GM18907 (cell line): Measurements from ENCODE around the gene IRAK2.

Source experiments
- ATAC-seq: cut with Tn5 transposase; IDR thresholded peaks from one replicate; pipeline ENCODE4 v1.9.1; 2021; ENCODE audit warnings: mild to moderate bottlenecking, moderate library complexity; ENCODE audit not compliant: unreplicated experiment

IRAK2 gene

GRCh38 chr3:10188804-10189556 is 24.3 kb downstream of the IRAK2 start:
- no peak for ATAC-seq

DNA sequence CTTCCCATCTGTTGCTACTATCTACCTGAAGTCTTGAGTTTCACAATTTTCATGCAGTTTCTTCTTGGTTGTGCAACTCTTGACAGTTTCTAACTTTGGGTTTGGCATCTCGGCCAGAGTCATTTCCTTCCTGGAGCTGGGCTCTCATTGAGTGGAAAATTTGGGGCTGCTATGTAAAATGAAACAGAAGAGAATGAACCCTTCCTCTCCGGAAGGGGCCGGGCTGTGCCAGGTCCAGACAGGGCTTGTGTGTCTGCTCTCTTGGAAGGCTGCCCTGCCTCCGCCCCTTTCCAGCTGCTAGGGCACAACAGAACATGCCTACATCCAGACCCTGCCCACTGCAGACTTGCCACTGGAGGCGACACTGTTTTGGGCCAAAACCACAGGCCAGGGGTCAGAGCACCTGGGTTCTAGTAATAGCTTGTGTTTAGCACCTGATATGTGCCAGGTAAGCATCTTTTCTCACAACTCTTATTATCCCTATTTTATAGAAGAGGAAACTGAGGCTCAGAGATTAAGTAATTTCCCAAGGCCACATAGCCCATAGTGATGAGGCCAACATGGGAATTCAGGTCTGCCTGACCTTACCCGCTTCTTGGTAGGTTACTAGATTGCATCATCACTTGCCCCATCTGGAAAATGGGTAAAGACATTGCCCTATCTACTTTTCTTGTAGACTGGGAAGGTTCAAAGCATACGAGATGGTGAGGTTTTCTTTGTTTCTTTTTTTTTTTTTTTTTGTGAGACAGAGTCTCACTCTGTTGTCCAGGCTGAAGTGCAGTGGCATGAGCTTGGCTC is 25.0 kb downstream of the IRAK2 start:
- no peak for ATAC-seq

DNA sequence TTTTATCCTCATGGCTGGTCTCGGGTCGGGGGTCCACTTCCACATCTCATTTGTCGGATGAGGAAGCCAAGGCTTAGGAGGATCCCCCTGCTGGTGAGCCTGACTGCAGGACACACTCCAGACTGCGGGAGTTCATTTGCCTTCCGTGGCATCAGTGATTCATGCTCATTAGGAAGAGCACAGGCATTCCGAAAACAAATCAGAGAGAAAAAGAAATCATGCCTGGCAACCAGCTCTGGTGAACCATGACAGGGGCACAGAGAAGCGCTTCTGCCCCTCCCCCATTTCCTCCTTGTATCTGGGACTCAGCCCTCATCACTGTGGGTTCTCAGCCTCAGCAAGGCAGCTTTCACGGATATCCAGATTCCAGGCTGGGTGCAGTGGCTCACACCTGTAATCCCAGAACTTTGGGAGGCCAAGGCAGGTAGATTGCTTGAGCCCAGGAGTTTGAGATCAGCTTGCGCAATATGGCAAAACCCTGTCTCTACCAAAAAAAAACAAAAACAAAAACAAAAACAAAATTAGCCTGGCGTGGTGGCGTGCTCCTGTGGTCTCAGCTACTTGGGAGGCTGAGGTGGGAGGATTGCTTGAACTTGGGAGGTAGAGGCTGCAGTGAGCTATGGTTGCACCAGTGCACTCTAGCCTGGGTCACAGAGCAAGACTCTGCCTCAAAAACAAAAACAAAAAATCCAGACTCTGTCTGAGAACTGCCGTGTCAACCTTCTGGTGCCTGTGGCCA is 28.4 kb downstream of the IRAK2 start:
- peak; percentile 41 for ATAC-seq

DNA sequence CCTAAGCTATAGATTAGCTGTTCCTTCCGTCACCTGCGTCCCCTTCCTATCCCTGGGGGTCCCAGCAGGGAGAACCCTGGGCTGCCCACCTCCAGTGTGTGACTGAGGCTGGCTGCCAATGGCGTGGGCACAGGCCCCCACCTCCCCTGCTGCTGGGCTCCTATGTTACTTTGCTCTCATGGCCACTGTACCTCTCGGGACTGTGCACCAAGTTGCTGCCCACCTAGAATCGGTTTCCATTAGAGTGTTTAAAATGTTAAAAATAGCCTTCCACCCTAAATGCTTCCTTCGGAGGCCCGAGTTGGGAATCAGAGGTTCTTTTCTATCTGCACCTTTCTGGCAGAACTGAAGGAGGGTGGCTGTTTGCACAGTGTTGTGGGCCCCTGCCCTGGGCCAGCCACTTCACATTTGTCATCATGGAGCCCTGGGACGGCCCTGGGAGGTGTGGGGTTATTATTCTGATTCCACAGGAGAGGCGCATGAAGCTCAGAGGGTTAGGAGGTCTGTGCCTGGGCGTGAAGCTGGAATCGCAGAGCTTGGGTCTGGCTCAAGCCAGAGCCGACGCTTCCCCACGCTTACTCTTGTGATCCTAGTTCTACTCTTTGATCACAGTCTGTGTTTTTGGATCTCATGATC is 29.1 kb downstream of the IRAK2 start:
- ATAC-seq, result no peak

DNA sequence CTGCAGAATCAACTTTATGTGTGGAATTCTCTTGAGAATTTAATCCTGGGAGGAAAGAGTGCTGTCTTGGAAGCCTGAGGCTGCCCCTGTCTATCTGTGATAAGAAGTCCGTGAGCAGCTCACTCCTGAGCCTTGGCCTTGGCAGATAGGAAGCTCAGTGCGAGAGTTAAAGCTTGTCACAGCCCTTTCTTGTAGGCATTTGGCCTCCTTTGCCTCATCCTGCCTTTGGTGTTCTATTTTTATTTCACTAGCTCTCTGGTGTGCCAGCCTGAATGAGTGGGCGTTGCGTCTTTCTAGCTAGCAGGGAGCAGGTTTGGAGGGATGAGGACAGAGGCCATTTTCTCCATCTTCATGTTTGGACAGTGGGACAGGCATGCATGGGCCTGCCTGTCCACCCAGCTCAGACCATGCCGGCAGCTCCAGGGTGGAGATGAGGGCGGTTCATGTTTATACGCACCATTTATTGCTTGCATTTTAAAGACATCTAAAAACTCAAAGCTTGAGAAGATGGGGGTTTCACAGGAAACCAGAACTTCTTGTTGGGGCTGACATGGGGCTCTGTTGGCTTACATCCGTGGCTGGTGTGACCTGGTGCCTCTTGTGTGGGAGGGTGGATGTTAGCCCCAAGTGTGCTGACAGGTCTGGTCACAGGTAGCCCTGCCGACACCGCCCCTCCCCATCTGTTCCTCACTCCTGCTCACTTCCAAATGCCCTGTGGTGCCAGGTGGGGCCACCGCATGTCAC is 29.8 kb downstream of the IRAK2 start:
- ATAC-seq, result peak; percentile 28

- no peak for ATAC-seq
Measured at GRCh38 chr3:10195366-10196089, 30.8 kb downstream of the IRAK2 start.

- ATAC-seq, result no peak
Measured at GRCh38 chr3:10196389-10197052, 31.8 kb downstream of the IRAK2 start.

DNA sequence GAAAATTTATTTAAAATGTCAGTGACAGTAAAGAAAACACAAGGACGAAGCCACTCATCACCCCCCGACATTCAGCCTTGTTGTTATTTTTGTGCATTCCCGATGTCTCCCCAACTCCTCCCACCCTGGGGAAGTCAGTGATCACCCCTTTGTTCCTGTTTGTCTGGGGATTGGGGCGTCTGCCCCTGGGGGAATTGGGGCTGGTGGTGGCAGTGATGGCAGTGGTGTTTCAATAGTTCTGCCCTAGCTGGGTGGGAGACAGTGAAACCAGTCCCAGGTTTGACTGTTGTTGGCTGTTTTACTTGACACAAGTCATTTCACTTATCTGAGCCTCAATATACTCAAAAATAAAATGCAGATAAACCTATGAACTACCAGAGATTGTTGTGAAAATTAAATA is 33.5 kb downstream of the IRAK2 start:
- ATAC-seq, result no peak

GRCh38 chr3:10198761-10199649 is 34.3 kb downstream of the IRAK2 start:
- peak; percentile 86 for ATAC-seq

DNA sequence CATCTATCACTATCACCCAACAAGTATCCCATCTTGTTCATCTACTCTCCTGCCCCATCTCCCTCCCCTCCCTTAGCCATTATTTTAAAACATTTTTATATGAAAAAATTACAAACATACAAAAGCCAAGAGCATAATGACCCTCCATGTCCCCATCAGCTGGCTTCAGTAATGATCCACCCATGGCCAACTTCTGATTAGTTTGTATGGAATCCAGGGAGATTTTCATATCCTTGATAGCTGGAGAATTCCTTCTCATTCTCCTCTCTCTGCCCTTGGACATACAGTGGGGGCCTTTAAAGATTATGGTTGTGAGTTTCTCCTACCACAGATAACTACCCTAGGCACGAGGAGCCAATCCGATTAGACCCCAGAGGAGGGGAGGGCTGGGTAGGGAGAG is 40.2 kb downstream of the IRAK2 start:
- no peak for ATAC-seq

DNA sequence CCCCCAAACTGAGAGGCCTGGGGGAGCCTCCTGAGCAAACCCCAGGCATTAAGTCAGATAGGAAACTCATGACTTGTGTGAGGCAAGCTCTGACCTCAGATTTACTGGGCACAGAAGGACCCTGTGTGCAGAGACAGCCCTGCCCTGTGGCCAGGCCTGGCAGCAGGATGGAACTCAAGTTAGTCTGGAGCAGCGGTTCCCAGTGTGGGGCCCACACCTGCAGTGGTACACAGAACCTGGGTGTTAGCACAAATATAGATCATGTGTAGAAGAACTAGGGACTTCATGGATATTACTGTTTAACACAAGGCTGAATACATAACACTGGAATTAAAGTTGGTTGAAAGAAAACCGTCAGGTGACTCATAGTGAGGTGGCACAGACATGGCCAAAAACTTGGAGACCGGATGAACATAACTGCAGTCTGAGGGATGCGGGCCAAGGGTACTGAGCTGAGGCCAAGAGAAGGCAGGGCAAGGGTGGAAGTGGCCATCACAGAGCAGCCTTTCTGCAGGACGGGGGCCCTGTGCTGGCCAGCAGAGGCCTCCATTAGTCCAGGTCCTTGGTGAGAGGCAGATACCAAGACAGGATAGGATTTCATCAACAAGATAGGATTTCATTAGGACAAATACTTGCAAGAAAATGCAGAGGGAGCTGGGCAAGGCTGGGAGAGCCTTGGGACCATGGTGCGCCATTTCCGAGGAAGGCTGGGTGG is 40.9 kb downstream of the IRAK2 start:
- no peak for ATAC-seq

DNA sequence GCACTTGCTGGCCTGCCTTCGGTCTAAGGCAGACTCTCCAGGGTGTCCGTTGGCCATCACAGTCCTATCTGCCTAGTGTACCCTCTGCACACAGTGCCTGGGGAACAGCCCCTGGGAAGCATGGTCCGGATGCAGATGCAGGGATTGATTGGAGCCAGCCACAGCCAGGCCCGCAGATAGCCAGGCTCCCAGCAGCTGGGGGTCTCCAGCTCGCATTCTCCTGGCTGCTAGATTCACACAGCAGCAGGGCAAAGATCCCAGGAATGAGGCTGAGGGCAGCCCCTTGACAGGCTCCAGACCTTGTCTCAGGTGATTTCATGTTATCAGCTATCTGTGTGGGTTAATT is 41.4 kb downstream of the IRAK2 start:
- no peak for ATAC-seq

DNA sequence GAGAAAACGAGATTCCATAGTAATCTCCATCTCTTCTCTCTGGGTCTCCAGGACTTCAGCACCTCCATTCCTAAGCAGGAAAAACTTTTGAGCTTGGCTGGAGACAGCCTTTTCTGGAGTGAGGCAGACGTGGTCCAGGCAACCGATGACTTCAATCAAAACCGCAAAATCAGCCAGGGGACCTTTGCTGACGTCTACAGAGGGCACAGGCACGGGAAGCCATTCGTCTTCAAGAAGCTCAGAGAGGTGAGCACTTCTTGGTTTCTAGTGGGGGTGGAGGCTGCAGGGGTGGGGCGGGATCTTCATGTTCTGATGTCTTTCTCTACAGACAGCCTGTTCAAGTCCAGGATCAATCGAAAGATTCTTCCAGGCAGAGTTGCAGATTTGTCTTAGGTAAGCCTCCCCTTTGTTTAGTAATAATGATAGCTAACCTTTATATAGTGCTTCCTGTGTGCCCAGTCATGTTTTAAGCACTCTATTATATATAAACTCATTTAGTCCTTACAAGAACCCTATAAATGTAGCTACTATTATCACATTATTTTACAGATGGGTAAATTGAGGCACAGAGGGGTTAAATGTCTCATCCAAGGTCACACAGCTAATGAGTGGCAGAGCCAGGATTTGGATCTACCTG is 48.6 kb downstream of the IRAK2 start:
- no peak for ATAC-seq

GRCh38 chr3:10215578-10216368 is 51.1 kb downstream of the IRAK2 start:
- no peak for ATAC-seq

GRCh38 chr3:10217359-10217758 is 52.6 kb downstream of the IRAK2 start:
- ATAC-seq, result no peak

DNA sequence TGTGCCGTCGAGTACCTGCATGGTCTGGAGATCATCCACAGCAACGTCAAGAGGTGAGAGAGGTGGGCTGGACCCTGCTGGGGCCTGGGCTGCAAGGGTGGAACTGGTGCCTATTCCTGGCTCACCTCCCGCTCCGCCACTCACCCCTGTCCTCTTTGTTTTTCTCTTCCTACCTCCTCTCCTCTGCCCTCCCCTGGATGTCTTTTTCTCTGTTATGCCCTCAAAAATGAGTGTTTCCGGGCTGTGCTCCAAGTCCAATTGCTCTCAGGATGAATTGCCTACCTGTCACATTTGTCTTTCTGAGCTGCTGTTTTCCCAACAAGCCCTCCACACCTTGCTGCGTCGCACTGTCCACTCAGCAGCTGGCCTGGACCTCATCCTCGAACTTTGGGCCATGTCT is 55.0 kb downstream of the IRAK2 start:
- ATAC-seq, result no peak
